Gastrocnemius medialis (tissue), 4 donors: Measurements from ENCODE around the gene PRR12. TPM values are rescaled to one million over a fixed set of nuclear protein-coding genes. Genes with fewer than 3 reads are reported as not detected.
A peak's percentile ranks its signal among the peaks of the same experiment; 100 is the strongest.
"Not testable (repeated sequence)": the region's sequence is repeated elsewhere in the genome, so short reads cannot be mapped to it uniquely, and the experiment has no call there.

Source experiments
- ATAC-seq, 2 donors: fragments of 150-250 bp; one replicate each; pipeline ENCODE4 v1.9.1; 2016
- DNase-seq, 2 donors: peaks; one replicate each; pipeline ENCODE4 v3.0.0-alpha.2; 2019
- H3K27ac ChIP-seq, 4 donors: fragments of 200-600 bp; sonication (generic); 1 replicate in 1 of 4; 2 replicates in 3 of 4; pipeline ENCODE4 v1.5.1; 2016 to 2018; ENCODE audit warnings: mild to moderate bottlenecking in 2 of 4, moderate library complexity in 1 of 4
- H3K27me3 ChIP-seq, 3 donors: fragments of 200-600 bp; sonication (generic) in 2 of 3; 1 replicate in 1 of 3; 2 replicates in 2 of 3; pipeline versions ENCODE4 v1.5.1 to v1.6.0; 2016 to 2019; ENCODE audit warnings: mild to moderate bottlenecking in 1 of 3, moderate library complexity in 1 of 3
- H3K36me3 ChIP-seq, 2 donors: fragments of 200-600 bp; sonication (generic) in 1 of 2; one replicate each; pipeline ENCODE4 v1.5.1; 2017 to 2018
- H3K4me1 ChIP-seq, 2 donors: fragments of 200-600 bp; sonication (generic) in 1 of 2; one replicate each; pipeline ENCODE4 v1.5.1; 2016 to 2017; ENCODE audit warnings: mild to moderate bottlenecking in 2 of 2
- H3K4me3 ChIP-seq, 4 donors: fragments of 200-600 bp; sonication (generic) in 3 of 4; 1 replicate in 1 of 4; 2 replicates in 3 of 4; pipeline ENCODE4 v1.5.1; 2016 to 2019; ENCODE audit warnings: mild to moderate bottlenecking in 2 of 4
- H3K9me3 ChIP-seq, 3 donors: fragments of 200-600 bp; sonication (generic) in 2 of 3; 1 replicate in 1 of 3; 2 replicates in 2 of 3; pipeline ENCODE4 v1.5.1; 2016 to 2019
- CTCF ChIP-seq, 5 experiments: fragments of 450-650 bp in 3 of 5; fragments of 200-600 bp in 2 of 5; sonication (generic) in 2 of 5; IDR thresholded peaks in 4 of 5; conservative IDR thresholded peaks in 1 of 5; 1 replicate in 4 of 5; 2 replicates in 1 of 5; pipeline ENCODE4 v1.5.1; 2016 to 2019; ENCODE audit warnings: antibody characterized with exemption in 5 of 5, mild to moderate bottlenecking in 3 of 5, moderate library complexity in 3 of 5
- POLR2A ChIP-seq, 2 donors: fragments of 450-650 bp; IDR thresholded peaks; one replicate each; pipeline ENCODE4 v1.6.1; 2017; ENCODE audit warnings: antibody characterized with exemption in 2 of 2, mild to moderate bottlenecking in 2 of 2, moderate library complexity in 2 of 2
- in situ Hi-C, 4 donors: fragments of 200-750 bp; cut with MboI; loops; one replicate each; pipeline versions ENCODE4 v1.15.0 to v1.8.0; 2017; ENCODE audit warnings: low sequenced_read_pairs in 4 of 4
- intact Hi-C: fragments of 100-400 bp; cut with DNase I; formaldehyde crosslinking; loops from one replicate; pipeline ENCODE4 v1.15.1; 2023; ENCODE audit warnings: low total_unique reads
- total RNA-seq, 4 donors: library from RNA; depleted of rRNA; stranded (reverse); fragments of >200 nt; gene quantifications; one replicate each; pipeline versions ENCODE4 v1.1.0 to v1.2.3, GENCODE V29; 2016

PRR12 gene
- total RNA-seq, 4 donors from 2014 or later = 3.4 to 7.7 (median 3.8) TPM

GRCh38 chr19:49629659-49630058, 38.7 kb downstream of the PRR12 start:
- no peak for ATAC-seq
- DNase-seq = no peak
- H3K4me3 ChIP-seq = no peak overlapping the region
- peaks cover 0 to 8% of the 10 kb centered on the region in 2 donors for H3K36me3 ChIP-seq
- H3K27me3 ChIP-seq = no peaks in the 10 kb centered on the region
- no peak overlapping the region for H3K27ac ChIP-seq
- intact Hi-C loops = no loop called here
- in situ Hi-C loops = no loop called here
- peaks cover 3 to 7% of the 10 kb centered on the region in 2 donors for H3K4me1 ChIP-seq
- TF ChIP-seq POLR2A (IDR thresholded peaks at IDR 0.05) (no peak), CTCF (IDR thresholded peaks at IDR 0.05 in 4 of 5, conservative IDR thresholded peaks at IDR 0.05 in 1 of 5) (no peak)
- H3K9me3 ChIP-seq = no peaks in the 10 kb centered on the region

- peaks cover 3 to 7% of the 10 kb centered on the region in 2 donors for H3K4me1 ChIP-seq
- intact Hi-C loops = no loop called here
- peak overlapping the region in 1 of 4 donors; percentile 13 for H3K27ac ChIP-seq
- ATAC-seq (no peak), DNase-seq (no peak)
- TF ChIP-seq CTCF (IDR thresholded peaks at IDR 0.05 in 4 of 5, conservative IDR thresholded peaks at IDR 0.05 in 1 of 5) (no peak), POLR2A (IDR thresholded peaks at IDR 0.05) (no peak)
- H3K27me3 ChIP-seq = no peaks in the 10 kb centered on the region
- in situ Hi-C loops = no loop called here
- H3K9me3 ChIP-seq = no peaks in the 10 kb centered on the region
- H3K4me3 ChIP-seq = no peak overlapping the region
- peaks cover 0 to 9% of the 10 kb centered on the region in 2 donors for H3K36me3 ChIP-seq
These were observed 40.1 kb downstream of the PRR12 start for GRCh38 chr19:49631014-49631588.

GRCh38 chr19:49631610-49632192, 40.7 kb downstream of the PRR12 start:
- ATAC-seq = no peak
- intact Hi-C loops = no loop called here

GRCh38 chr19:49632576-49632975, 41.6 kb downstream of the PRR12 start:
- H3K4me1 ChIP-seq = peaks cover 7% of the 10 kb centered on the region in 2 donors
- DNase-seq (no peak), ATAC-seq (no peak)
- in situ Hi-C loops = no loop called here
- intact Hi-C loops = no loop called here
- H3K27ac ChIP-seq = no peak overlapping the region
- H3K9me3 ChIP-seq = no peaks in the 10 kb centered on the region
- H3K36me3 ChIP-seq = peaks cover 0 to 5% of the 10 kb centered on the region in 2 donors
- TF ChIP-seq POLR2A (IDR thresholded peaks at IDR 0.05) (no peak), CTCF (IDR thresholded peaks at IDR 0.05 in 4 of 5, conservative IDR thresholded peaks at IDR 0.05 in 1 of 5) (no peak)
- H3K27me3 ChIP-seq = no peaks in the 10 kb centered on the region
- H3K4me3 ChIP-seq = no peak overlapping the region

More at GRCh38 chr19:49631610-49632192, 40.7 kb downstream of the PRR12 start:
- Histone ChIP-seq H3K36me3 (peaks cover 0 to 5% of the 10 kb centered on the region in 2 donors), H3K27me3 (no peaks in the 10 kb centered on the region), H3K4me1 (peaks cover 3 to 7% of the 10 kb centered on the region in 2 donors), H3K9me3 (no peaks in the 10 kb centered on the region), H3K27ac (no peak overlapping the region), H3K4me3 (no peak overlapping the region)
- in situ Hi-C loops = no loop called here
- no peak for DNase-seq
- TF ChIP-seq POLR2A (IDR thresholded peaks at IDR 0.05) (no peak), CTCF (IDR thresholded peaks at IDR 0.05 in 4 of 5, conservative IDR thresholded peaks at IDR 0.05 in 1 of 5) (no peak)

GRCh38 chr19:49633273-49633672, 42.3 kb downstream of the PRR12 start:
- ATAC-seq = not testable (repeated sequence)

More at GRCh38 chr19:49633273-49633672, 42.3 kb downstream of the PRR12 start:
- H3K36me3 ChIP-seq, H3K27me3 ChIP-seq, H3K27ac ChIP-seq, DNase-seq, in situ Hi-C loops, H3K9me3 ChIP-seq, H3K4me3 ChIP-seq, intact Hi-C loops, H3K4me1 ChIP-seq: not testable (repeated sequence)
